GM18951 (cell line): ENCODE results near the gene GMFB.

ENCODE experiments used
- POLR2A ChIP-seq: IDR thresholded peaks from 4 replicates; pipeline ENCODE4 v1.6.1; 2011; ENCODE audit warnings: mild to moderate bottlenecking; ENCODE audit not compliant: insufficient read length, insufficient read depth; ENCODE audit errors: extremely low read depth
- in situ Hi-C: fragments of 300-500 bp; cut with MboI; formaldehyde crosslinking; loops from one replicate; pipeline ENCODE4 v1.12.0; 2022; ENCODE audit warnings: low sequenced_read_pairs, mixed read lengths, inconsistent platforms; ENCODE audit not compliant: unreplicated experiment

Gene GMFB

GRCh38 chr14:54487771-54488170 is 1.0 kb downstream of the GMFB start:
- in situ Hi-C loops: no loop called here
- TF ChIP-seq POLR2A: no peak

- in situ Hi-C loops: no loop called here
- no peak for TF ChIP-seq POLR2A
These were observed 2.1 kb downstream of the GMFB start for GRCh38 chr14:54486685-54487084.

- in situ Hi-C loops: no loop called here
- no peak for TF ChIP-seq POLR2A
These were observed 4.9 kb downstream of the GMFB start for GRCh38 chr14:54483846-54484245.

GRCh38 chr14:54483073-54483745 is 5.6 kb downstream of the GMFB start:
- TF ChIP-seq POLR2A: no peak
- in situ Hi-C loops: no loop called here

GRCh38 chr14:54481695-54482094 is 7.1 kb downstream of the GMFB start:
- in situ Hi-C loops: no loop called here
- no peak for TF ChIP-seq POLR2A

- in situ Hi-C loops: no loop called here
- TF ChIP-seq POLR2A: no peak
These were observed 7.8 kb downstream of the GMFB start for GRCh38 chr14:54480830-54481562.

GRCh38 chr14:54478636-54479215 is 10.1 kb downstream of the GMFB start:
- in situ Hi-C loops: no loop called here

GRCh38 chr14:54475911-54476310 is 12.9 kb downstream of the GMFB start:
- in situ Hi-C loops: no loop called here
- no peak for TF ChIP-seq POLR2A

More at GRCh38 chr14:54478636-54479215, 10.1 kb downstream of the GMFB start:
- no peak for TF ChIP-seq POLR2A

GRCh38 chr14:54475187-54475899 is 13.4 kb downstream of the GMFB start:
- in situ Hi-C loops: no loop called here
- no peak for TF ChIP-seq POLR2A

- TF ChIP-seq POLR2A: no peak
- in situ Hi-C loops: no loop called here
These were observed 14.5 kb downstream of the GMFB start for GRCh38 chr14:54474232-54474793.

- in situ Hi-C loops: no loop called here
- no peak for TF ChIP-seq POLR2A
These were observed 16.5 kb downstream of the GMFB start for GRCh38 chr14:54472315-54472714.

GRCh38 chr14:54471641-54472040 is 17.1 kb downstream of the GMFB start:
- TF ChIP-seq POLR2A: no peak
- in situ Hi-C loops: no loop called here

- in situ Hi-C loops: no loop called here
- no peak for TF ChIP-seq POLR2A
These were observed 18.1 kb downstream of the GMFB start for GRCh38 chr14:54470701-54471100.
